MM.1S (cell line): ENCODE measurements around the gene ATAD3A.
"Not testable (repeated sequence)": the region's sequence is repeated elsewhere in the genome, so short reads cannot be mapped to it uniquely, and the experiment has no call there.

Source experiments
- DNase-seq: peaks from one replicate; pipeline ENCODE4 v3.0.0-alpha.2; 2015
- H2AFZ ChIP-seq: fragments of 300-600 bp; sonication (generic); 2 replicates; pipeline ENCODE4 v1.6.0; 2016; ENCODE audit warnings: antibody characterized with exemption, low read length
- H3F3A ChIP-seq: fragments of 300-600 bp; sonication (generic); 2 replicates; pipeline ENCODE4 v1.6.1; 2016; ENCODE audit warnings: mild to moderate bottlenecking, antibody characterized with exemption, low read length, moderate library complexity, mixed read lengths; ENCODE audit not compliant: insufficient read depth
- H3K27ac ChIP-seq: fragments of 300-600 bp; sonication (generic); 2 replicates; pipeline ENCODE4 v1.5.1; 2016; ENCODE audit warnings: mild to moderate bottlenecking, low read length
- H3K27me3 ChIP-seq: fragments of 300-600 bp; sonication (generic); replicated peaks from 2 replicates; pipeline ENCODE4 v1.6.0; 2016; ENCODE audit warnings: low read length; ENCODE audit not compliant: insufficient read depth
- H3K36me3 ChIP-seq: fragments of 300-600 bp; sonication (generic); replicated peaks from 2 replicates; pipeline ENCODE4 v1.6.1; 2016; ENCODE audit warnings: mild to moderate bottlenecking, low read length, mixed read lengths; ENCODE audit not compliant: insufficient read depth
- H3K4me1 ChIP-seq: fragments of 300-600 bp; sonication (generic); 2 replicates; pipeline ENCODE4 v1.6.1; 2016; ENCODE audit warnings: low read length, mixed read lengths
- H3K4me2 ChIP-seq: fragments of 300-600 bp; sonication (generic); 2 replicates; pipeline ENCODE4 v1.6.0; 2016; ENCODE audit warnings: low read depth, low read length
- H3K4me3 ChIP-seq: fragments of 300-600 bp; sonication (generic); 2 replicates; pipeline ENCODE4 v1.5.1; 2016; ENCODE audit warnings: low read length, mixed read lengths
- H3K79me2 ChIP-seq: fragments of 300-600 bp; sonication (generic); 2 replicates; pipeline ENCODE4 v1.6.1; 2016; ENCODE audit warnings: mixed run types, low read length, mixed read lengths
- H3K9ac ChIP-seq: fragments of 300-600 bp; sonication (generic); 2 replicates; pipeline ENCODE4 v1.6.1; 2016; ENCODE audit warnings: low read length, mixed read lengths
- H3K9me2 ChIP-seq: fragments of 300-600 bp; sonication (generic); replicated peaks from 2 replicates; pipeline ENCODE4 v1.6.1; 2016; ENCODE audit warnings: mild to moderate bottlenecking, low read length, mixed read lengths; ENCODE audit not compliant: insufficient read depth
- H3K9me3 ChIP-seq: fragments of 300-600 bp; sonication (generic); replicated peaks from 2 replicates; pipeline ENCODE4 v1.6.1; 2016; ENCODE audit warnings: mild to moderate bottlenecking, low read length, mixed read lengths; ENCODE audit not compliant: insufficient read depth
- H4K20me1 ChIP-seq: fragments of 300-600 bp; sonication (generic); 2 replicates; pipeline ENCODE4 v1.6.1; 2016; ENCODE audit warnings: mild to moderate bottlenecking, low read length, moderate library complexity, mixed read lengths; ENCODE audit not compliant: insufficient read depth
- CTCF ChIP-seq: fragments of 300-600 bp; sonication (generic); IDR thresholded peaks from 2 replicates; pipeline ENCODE4 v1.5.1; 2016; ENCODE audit warnings: antibody characterized with exemption, low read length, mixed read lengths
- EZH2 ChIP-seq: fragments of 300-600 bp; sonication (generic); optimal IDR thresholded peaks from 2 replicates; pipeline ENCODE3; 2017; ENCODE audit warnings: low read depth, mild to moderate bottlenecking, antibody characterized with exemption, low read length, mixed read lengths
- EZH2phosphoT487 ChIP-seq: fragments of 300-600 bp; sonication (generic); IDR thresholded peaks from 2 replicates; pipeline ENCODE4 v1.6.1; 2018; ENCODE audit warnings: antibody characterized with exemption, low read length

The ATAD3A gene

GRCh38 chr1:1482856-1483255 is 29.1 kb upstream of the ATAD3A start:
- TF ChIP-seq EZH2phosphoT487 (no peak), EZH2 (no peak)
- Histone ChIP-seq H3K9ac (no peak overlapping the region), H3F3A (no peaks in the 10 kb centered on the region), H3K27ac (no peak overlapping the region), H3K4me3 (no peak overlapping the region), H3K9me3 (no peaks in the 10 kb centered on the region), H3K27me3 (no peaks in the 10 kb centered on the region), H2AFZ (no peak overlapping the region), H3K4me2 (no peak overlapping the region), H3K9me2 (no peaks in the 10 kb centered on the region), H3K4me1 (no peaks in the 10 kb centered on the region), H3K79me2 (peaks cover 12% of the 10 kb centered on the region), H3K36me3 (peaks cover 3% of the 10 kb centered on the region; the same call in 1 of the 2 replicates), H4K20me1 (no peaks in the 10 kb centered on the region)
- no peak for DNase-seq

GRCh38 chr1:1483714-1484113 is 28.2 kb upstream of the ATAD3A start:
- H2AFZ ChIP-seq = no peak overlapping the region
- H3K36me3 ChIP-seq = no peaks in the 10 kb centered on the region

GRCh38 chr1:1484976-1485750 is 26.8 kb upstream of the ATAD3A start:
- not testable (repeated sequence) for H3K27ac ChIP-seq, H3K79me2 ChIP-seq, DNase-seq, H3K4me2 ChIP-seq, H2AFZ ChIP-seq, H3K4me3 ChIP-seq, H3K9me2 ChIP-seq, H3K9ac ChIP-seq, H3K27me3 ChIP-seq, H3K4me1 ChIP-seq, H3F3A ChIP-seq, H3K9me3 ChIP-seq, H3K36me3 ChIP-seq, H4K20me1 ChIP-seq

More at GRCh38 chr1:1483714-1484113, 28.2 kb upstream of the ATAD3A start:
- Histone ChIP-seq H3K27ac (no peak overlapping the region), H3K4me1 (no peaks in the 10 kb centered on the region), H3K9ac (no peak overlapping the region), H3K27me3 (no peaks in the 10 kb centered on the region), H3K79me2 (peaks cover 7% of the 10 kb centered on the region; the same call in 1 of the 2 replicates), H4K20me1 (no peaks in the 10 kb centered on the region), H3K9me2 (no peaks in the 10 kb centered on the region), H3K4me3 (no peak overlapping the region), H3K9me3 (no peaks in the 10 kb centered on the region), H3F3A (no peaks in the 10 kb centered on the region), H3K4me2 (no peak overlapping the region)
- TF ChIP-seq EZH2phosphoT487 (no peak), EZH2 (no peak), CTCF (no peak)
- no peak for DNase-seq

- H3K4me1 ChIP-seq, H4K20me1 ChIP-seq, H2AFZ ChIP-seq, H3F3A ChIP-seq, H3K27me3 ChIP-seq, H3K9ac ChIP-seq, H3K9me3 ChIP-seq, H3K4me3 ChIP-seq, H3K9me2 ChIP-seq, H3K27ac ChIP-seq, H3K36me3 ChIP-seq, H3K4me2 ChIP-seq, DNase-seq, H3K79me2 ChIP-seq: not testable (repeated sequence)
Observed at GRCh38 chr1:1485755-1486317, 26.1 kb upstream of the ATAD3A start.
